Mucosa of stomach (tissue), 1 donor: Measurements from ENCODE around the gene FOXA2.

Experiments
- H3K27me3 ChIP-seq: one replicate; pipeline ENCODE4 v1.7.0; 2013; ENCODE audit warnings: mild to moderate bottlenecking, low read length; ENCODE audit not compliant: control insufficient read depth, insufficient read depth
- H3K36me3 ChIP-seq: one replicate; pipeline ENCODE4 v1.7.0; 2013; ENCODE audit warnings: low read length; ENCODE audit not compliant: control insufficient read depth, insufficient read depth
- H3K4me1 ChIP-seq: one replicate; pipeline ENCODE4 v1.7.0; 2013; ENCODE audit warnings: mild to moderate bottlenecking, low read length; ENCODE audit not compliant: control insufficient read depth, insufficient read depth
- H3K4me3 ChIP-seq: one replicate; pipeline ENCODE4 v1.7.0; 2013; ENCODE audit warnings: low read length
- H3K9ac ChIP-seq: one replicate; pipeline ENCODE4 v1.7.0; 2013; ENCODE audit warnings: mild to moderate bottlenecking, low read length, moderate library complexity
- H3K9me3 ChIP-seq: one replicate; pipeline ENCODE4 v1.7.0; 2013; ENCODE audit warnings: mild to moderate bottlenecking, low read length, moderate library complexity; ENCODE audit not compliant: control insufficient read depth
- donor health status: Pancreatic carcinoma.

Gene FOXA2

DNA sequence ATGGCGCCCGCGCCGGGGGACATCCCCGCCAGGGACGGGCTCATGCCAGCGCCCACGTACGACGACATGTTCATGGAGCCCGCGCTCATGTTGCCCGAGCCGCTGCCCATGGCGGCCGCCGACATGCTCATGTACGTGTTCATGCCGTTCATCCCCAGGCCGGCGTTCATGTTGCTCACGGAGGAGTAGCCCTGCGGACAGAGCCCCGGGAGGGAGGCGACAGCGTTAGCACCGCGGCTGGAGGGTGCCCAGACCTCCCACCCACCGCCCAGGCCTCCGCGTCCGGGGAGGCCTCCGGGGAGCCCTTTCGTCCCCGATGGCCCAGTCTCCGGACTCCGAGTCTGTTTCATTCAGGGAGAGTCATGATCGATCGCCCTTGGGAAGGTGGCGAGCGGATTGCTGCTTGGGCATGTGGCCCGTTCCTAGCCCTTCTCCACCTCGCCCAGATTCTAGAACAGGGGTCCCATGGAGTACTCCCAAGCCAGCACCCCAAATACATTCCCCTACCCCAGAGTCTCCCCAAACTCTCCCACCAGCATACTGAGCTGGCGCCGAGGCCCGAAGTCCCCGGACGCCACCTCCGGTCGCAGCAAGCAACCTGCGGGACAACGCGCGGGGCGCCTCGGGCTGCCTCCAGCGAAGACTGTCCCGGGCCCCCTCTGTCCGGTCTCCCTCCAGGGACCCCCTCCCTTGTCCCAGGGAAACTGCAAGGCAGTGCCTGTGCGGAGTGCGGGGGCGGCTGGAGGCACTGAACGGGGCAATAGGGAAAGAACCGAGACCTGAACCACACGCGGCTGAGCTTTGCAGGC is 1.2 kb downstream of the FOXA2 start:
- no peaks in the 10 kb centered on the region for H3K9me3 ChIP-seq
- peak overlapping the region; percentile 98 for H3K9ac ChIP-seq
- H3K36me3 ChIP-seq, result no peaks in the 10 kb centered on the region
- H3K4me3 ChIP-seq, result peak overlapping the region; percentile 89
- H3K4me1 ChIP-seq, result peaks cover 25% of the 10 kb centered on the region
- H3K27me3 ChIP-seq, result peaks cover 39% of the 10 kb centered on the region

DNA sequence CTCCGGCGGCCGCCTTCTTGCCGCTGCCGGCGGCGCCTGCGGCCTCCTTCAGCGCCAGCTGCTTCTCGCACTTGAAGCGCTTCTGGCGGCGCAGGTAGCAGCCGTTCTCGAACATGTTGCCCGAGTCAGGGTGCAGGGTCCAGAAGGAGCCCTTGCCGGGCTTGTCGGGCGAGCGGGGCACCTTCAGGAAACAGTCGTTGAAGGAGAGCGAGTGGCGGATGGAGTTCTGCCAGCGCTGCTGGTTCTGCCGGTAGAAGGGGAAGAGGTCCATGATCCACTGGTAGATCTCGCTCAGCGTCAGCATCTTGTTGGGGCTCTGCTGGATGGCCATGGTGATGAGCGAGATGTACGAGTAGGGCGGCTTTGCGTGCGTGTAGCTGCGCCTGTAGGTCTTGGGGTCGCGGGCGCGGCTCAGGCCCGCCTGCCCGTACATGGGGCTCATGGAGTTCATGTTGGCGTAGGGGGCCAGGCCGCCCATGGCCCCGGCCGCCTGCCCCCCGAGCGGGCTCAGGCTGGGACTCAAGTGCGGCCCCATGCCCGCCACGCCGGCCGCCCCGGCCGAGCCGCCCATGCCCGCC is 1.9 kb downstream of the FOXA2 start:
- H3K9ac ChIP-seq, result peak overlapping the region; percentile 98
- H3K4me1 ChIP-seq, result peaks cover 25% of the 10 kb centered on the region
- peak overlapping the region; percentile 42 for H3K4me3 ChIP-seq

DNA sequence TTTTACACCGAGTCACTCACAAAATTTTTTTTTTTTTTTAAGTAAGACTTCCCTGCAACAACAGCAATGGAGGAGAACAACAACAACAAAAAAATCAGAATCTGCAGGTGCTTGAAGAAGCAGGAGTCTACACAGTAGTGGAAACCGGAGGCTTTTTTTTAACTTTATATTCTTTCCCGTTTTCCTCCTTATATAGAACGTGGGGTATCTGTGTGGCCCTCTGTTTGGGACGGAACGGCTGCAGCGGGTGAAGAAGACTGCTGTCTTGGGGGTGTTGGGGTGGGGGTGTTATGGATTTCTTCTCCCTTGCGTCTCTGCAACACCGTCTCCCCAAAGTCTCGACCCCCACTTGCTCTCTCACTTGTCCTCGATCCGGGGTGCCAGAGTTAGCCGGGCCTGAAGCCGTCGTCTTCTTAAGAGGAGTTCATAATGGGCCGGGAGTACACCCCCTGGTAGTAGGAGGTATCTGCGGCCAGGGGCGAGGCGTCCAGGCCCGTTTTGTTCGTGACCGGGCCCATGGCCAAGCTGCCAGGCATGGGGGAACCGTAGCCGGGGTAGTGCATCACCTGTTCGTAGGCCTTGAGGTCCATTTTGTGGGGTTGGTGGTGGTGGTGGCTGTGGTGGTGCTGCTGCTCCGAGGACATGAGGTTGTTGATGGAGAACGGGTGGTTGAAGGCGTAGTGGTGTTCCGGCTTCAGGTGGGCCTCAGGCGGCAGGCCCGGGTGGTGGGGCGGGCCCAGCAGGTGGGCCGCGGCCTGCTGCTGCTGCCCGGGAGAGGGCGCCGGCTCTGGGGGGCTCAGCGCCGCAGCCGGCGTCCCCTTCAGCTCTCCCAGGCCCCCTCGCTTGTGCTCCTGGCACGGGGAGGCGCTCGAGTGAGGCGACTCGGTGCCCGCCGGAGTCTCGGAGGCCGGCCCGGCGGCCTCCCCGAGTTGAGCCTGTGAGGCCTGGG is 2.7 kb downstream of the FOXA2 start:
- peak overlapping the region; percentile 98 for H3K9ac ChIP-seq
- no peaks in the 10 kb centered on the region for H3K36me3 ChIP-seq
- H3K27me3 ChIP-seq, result peaks cover 46% of the 10 kb centered on the region
- H3K4me3 ChIP-seq, result peak overlapping the region; percentile 42
- peaks cover 20% of the 10 kb centered on the region for H3K4me1 ChIP-seq
- no peaks in the 10 kb centered on the region for H3K9me3 ChIP-seq

More for the DNA sequence above, 1.9 kb downstream of the FOXA2 start:
- no peaks in the 10 kb centered on the region for H3K36me3 ChIP-seq
- no peaks in the 10 kb centered on the region for H3K9me3 ChIP-seq
- H3K27me3 ChIP-seq, result peaks cover 44% of the 10 kb centered on the region

DNA sequence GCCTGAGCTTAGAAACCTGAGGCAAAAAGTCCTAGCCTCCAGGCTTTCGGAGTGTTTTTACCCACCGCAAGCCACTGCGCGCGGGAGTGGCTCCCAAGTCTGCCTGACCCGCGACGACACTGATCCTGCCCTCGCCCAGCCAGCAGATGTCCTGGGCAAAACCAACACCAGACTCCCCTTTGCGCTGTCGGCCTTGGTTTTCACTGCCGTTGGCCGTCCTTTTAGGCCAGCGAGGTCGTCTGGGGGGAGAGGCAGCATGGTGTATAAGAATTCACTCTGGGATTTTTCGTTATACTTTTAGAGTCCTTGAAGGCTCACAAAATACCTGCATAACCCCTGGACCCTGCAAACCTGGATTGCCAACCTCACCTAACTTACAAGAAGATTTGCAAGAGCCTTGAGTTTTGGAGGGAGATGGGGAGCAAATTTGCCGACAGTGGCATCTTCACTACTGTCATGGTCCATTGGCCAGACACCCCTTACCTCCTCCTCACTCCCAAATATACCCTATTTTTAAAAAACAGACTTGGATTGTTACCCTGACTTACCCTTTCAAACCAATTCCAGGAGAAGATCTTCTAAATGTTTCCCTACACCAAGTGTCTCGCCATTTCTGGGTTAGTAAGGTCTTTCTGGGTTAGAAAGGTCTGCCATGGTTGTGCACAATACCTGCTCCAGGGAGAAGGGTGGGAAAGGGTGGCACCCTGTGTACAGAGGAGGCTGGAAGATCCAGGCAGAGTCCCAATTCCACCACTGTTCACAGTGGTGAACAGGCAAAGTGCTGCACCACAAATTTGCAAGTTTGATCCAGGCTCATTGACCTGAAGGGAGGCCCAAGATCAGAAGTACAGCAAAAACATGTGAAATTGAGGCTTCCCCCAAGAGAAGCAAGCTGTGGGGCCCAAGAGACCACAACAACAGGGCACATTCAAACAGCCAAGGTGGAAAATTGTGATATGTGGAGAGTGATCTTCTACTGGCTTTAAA is 4.4 kb downstream of the FOXA2 start:
- H3K36me3 ChIP-seq, result no peaks in the 10 kb centered on the region
- peaks cover 20% of the 10 kb centered on the region for H3K4me1 ChIP-seq
- H3K9ac ChIP-seq, result peak overlapping the region; percentile 98
- no peak overlapping the region for H3K4me3 ChIP-seq
- peaks cover 42% of the 10 kb centered on the region for H3K27me3 ChIP-seq
- no peaks in the 10 kb centered on the region for H3K9me3 ChIP-seq

DNA sequence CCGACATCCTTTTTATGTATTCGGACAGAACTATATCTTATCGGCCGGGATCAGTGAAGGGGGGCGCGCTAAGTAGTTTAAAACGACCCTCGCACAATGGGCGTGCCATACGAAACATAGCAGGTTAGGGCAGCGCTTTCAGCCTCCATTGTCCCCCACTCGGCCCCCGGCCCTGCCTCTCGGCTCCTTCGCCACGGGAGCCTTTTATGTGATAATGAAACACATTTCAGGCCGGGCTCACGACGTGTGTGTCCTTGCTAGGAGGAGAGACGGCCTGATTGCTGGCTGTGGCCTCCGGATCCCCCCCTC is 5.3 kb downstream of the FOXA2 start:
- H3K9me3 ChIP-seq, result no peaks in the 10 kb centered on the region
- peak overlapping the region; percentile 98 for H3K9ac ChIP-seq
- no peaks in the 10 kb centered on the region for H3K36me3 ChIP-seq
- no peak overlapping the region for H3K4me3 ChIP-seq
- H3K4me1 ChIP-seq, result peaks cover 28% of the 10 kb centered on the region
- peaks cover 40% of the 10 kb centered on the region for H3K27me3 ChIP-seq

DNA sequence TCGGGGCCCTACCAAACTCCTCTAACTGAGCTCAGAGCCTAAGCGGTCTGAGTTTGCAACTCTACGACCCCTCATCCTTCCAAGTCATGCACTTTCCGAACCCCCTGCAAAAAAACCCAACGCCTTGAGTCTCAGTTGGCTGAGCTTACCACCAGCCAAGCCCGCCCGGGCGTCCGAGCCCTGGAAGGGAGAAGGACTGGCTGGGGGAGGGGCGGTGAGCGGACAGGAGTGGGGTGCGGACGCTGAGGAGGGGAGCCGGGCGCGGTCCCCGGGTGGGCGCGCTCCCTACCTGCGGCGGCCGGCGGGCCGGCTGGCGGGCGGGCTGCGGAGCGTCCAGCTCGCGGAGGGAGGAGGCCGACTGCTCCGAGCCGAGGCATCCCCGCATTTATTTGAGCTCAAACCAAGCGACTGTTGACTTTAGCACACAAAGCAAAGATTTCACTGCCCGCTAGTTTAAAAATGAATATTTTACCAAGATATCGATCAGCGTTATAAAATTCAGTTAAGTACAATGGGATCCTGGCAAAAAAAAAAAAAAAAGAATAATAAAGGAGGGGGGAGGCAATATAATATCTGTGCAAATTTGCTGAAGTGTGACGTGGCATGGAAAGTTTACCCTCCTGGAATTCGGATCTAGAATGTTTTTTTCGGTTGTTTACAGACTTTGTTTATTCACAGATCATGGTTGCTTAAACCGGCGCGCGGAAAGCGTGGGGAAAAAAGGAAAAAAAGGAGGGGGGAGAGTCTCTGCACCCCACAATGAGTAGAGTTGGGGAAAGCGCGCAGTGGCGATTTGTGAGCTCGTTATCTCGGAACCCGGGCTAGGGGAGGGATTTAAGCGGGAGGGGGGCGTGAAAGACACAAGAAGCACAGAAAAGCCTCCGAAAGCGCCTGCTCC is 5.9 kb downstream of the FOXA2 start:
- peaks cover 33% of the 10 kb centered on the region for H3K4me1 ChIP-seq
- no peaks in the 10 kb centered on the region for H3K36me3 ChIP-seq
- peaks cover 40% of the 10 kb centered on the region for H3K27me3 ChIP-seq
- peak overlapping the region; percentile 74 for H3K4me3 ChIP-seq
- H3K9me3 ChIP-seq, result no peaks in the 10 kb centered on the region
- H3K9ac ChIP-seq, result peak overlapping the region; percentile 98

DNA sequence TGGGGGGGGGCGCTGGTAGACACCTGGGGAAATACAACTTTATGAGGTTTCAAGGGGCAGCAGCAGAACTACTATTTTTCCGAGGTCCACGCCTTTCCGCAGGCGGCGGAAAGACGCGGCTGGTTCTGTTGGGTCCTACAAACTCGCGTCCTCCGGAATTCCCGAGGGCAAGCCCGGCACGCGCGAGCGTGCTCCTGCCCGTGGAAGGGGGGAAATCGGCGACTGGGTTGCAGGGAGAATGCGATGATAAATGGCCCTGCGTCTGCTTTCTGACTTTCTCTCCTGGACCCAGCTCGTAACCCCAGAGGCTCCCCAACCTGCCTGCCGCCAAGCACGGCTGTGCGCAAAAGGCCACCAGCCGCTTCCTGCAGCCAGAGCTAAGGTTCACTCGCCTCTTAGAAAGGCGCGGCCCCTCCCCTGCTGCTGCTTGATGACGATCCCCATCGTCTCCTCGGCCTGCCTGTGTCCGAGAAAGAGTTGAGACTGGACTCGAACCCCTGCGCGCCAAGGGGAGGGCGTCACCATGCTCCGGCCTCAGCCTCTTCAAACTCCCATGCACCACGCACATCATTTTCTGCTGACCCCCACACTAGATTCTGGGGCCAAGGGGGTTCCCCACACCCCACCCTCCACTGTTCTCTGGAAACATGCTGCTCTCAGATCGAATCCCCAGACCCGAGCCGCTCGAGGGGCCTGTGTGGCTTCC is 6.7 kb downstream of the FOXA2 start:
- no peaks in the 10 kb centered on the region for H3K9me3 ChIP-seq
- H3K4me1 ChIP-seq, result peaks cover 40% of the 10 kb centered on the region
- H3K4me3 ChIP-seq, result peak overlapping the region; percentile 74
- H3K27me3 ChIP-seq, result peaks cover 34% of the 10 kb centered on the region
- H3K9ac ChIP-seq, result peak overlapping the region; percentile 98
- no peaks in the 10 kb centered on the region for H3K36me3 ChIP-seq

DNA sequence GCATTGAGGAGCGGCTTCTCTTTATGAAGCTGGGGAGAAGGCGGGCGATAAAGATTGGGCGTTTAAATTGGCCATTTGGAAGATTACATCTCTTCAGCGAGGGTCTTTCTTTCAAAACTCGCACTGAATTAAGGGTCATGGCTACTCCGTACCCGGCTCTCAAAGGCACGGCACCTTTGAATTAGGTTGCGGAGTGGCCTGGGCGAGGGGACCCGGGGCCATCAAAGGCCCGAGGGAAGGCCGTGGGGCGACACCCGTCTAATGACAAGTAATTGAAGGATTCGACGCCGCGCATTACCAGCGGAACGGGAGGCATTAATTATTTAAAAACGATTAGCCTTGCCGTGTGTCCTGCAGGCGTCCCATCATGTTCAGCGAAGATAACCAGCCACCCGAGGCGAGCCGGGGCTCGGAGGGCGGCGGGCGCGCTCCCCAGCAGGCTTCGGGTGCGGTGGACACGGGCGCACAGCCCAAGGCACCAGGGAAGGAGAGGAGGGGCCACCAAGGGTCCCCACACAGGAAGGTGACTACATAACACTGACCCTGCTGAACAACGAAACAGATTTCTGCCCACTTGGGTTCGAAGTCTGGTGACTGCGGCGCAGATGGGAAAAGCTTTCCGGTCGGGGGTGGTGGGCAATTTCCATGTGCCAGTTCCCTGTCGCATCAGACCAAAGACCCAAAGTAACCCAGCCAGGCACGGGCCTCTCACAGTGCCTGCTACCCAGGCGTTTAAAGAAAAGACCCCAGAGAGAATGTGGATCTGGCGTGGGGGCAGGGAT is 7.4 kb downstream of the FOXA2 start:
- Histone ChIP-seq H3K9me3 (no peaks in the 10 kb centered on the region), H3K27me3 (peaks cover 26% of the 10 kb centered on the region), H3K9ac (peak overlapping the region; percentile 98), H3K4me1 (peaks cover 47% of the 10 kb centered on the region), H3K4me3 (peak overlapping the region; percentile 74), H3K36me3 (no peaks in the 10 kb centered on the region)

DNA sequence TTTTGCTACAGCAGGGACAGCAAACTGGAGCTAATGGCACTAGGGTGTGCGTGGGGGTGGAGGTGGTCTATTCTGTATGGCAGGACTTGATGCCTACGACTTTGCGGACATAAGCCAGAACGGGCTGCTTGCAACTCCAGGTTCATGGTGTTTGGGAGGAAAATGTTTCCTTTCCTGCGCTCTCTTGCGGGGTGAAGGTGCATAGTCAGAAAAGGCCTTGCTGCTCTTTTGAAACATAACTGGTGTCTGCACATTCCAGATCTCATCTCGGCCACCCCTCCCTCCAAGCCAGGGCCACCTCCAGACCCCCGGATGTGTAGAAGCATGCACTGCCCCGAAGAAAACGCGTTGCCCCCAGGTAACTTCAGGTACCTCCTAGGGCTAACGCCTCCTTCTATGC is 8.1 kb downstream of the FOXA2 start:
- H3K9ac ChIP-seq, result peak overlapping the region; percentile 98
- peak overlapping the region; percentile 74 for H3K4me3 ChIP-seq
- H3K4me1 ChIP-seq, result peaks cover 54% of the 10 kb centered on the region
- no peaks in the 10 kb centered on the region for H3K9me3 ChIP-seq
- H3K36me3 ChIP-seq, result no peaks in the 10 kb centered on the region
- H3K27me3 ChIP-seq, result peaks cover 22% of the 10 kb centered on the region

DNA sequence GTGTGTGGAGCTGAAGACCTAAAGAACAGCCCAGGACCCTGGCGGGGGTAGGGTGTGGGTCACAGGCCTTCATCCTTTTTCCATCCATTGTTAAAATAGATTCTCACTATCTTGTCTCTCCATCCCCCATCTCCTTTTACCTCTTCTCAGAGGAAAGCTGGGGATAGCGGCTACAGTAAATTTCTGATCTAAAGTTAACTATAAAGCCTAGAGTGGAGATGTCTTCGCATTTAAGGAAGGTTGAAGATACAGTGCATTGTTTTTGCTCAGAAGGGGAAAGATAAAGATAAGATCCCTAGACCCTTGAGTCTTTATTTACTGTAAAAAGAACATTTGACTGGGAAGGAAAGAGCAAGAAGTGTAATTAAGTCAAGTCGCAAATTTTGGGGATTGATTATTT is 8.6 kb downstream of the FOXA2 start:
- H3K4me1 ChIP-seq, result peaks cover 59% of the 10 kb centered on the region
- H3K36me3 ChIP-seq, result no peaks in the 10 kb centered on the region
- H3K9me3 ChIP-seq, result no peaks in the 10 kb centered on the region
- H3K4me3 ChIP-seq, result no peak overlapping the region
- peak overlapping the region; percentile 98 for H3K9ac ChIP-seq
- peaks cover 22% of the 10 kb centered on the region for H3K27me3 ChIP-seq
